Activated T-cell treated with anti-CD3 and anti-CD28 coated beads, Interleukin-2, amount 50 U/mL, for 24 hours (primary cell): ENCODE measurements around the gene TMEM50A.
"Not testable (repeated sequence)": the region's sequence is repeated elsewhere in the genome, so short reads cannot be mapped to it uniquely, and the experiment has no call there.

ENCODE experiments used
- DNase-seq: peaks from one replicate; pipeline ENCODE4 v3.0.0-alpha.2; 2020
- H3K27ac Mint-ChIP-seq: 2 replicates; pipeline ENCODE4 v1.8.0; 2020; ENCODE audit warnings: mild to moderate bottlenecking, mixed read lengths
- H3K27me3 Mint-ChIP-seq: 2 replicates; pipeline ENCODE4 v1.8.0; 2020; ENCODE audit warnings: mixed read lengths
- H3K36me3 Mint-ChIP-seq: 2 replicates; pipeline ENCODE4 v1.8.0; 2020; ENCODE audit warnings: low read depth, mixed read lengths
- H3K4me1 Mint-ChIP-seq: 2 replicates; pipeline ENCODE4 v1.8.0; 2020; ENCODE audit warnings: low read depth, mixed read lengths
- H3K4me3 Mint-ChIP-seq: 2 replicates; pipeline ENCODE4 v1.8.0; 2020; ENCODE audit warnings: mild to moderate bottlenecking, moderate library complexity, mixed read lengths
- H3K9me3 Mint-ChIP-seq: 2 replicates; pipeline ENCODE4 v1.8.0; 2020; ENCODE audit warnings: mixed read lengths

The TMEM50A gene

GRCh38 chr1:25356441-25356840, 18.3 kb downstream of the TMEM50A start:
- peaks cover 33% of the 10 kb centered on the region for H3K4me1 Mint-ChIP-seq
- no peaks in the 10 kb centered on the region for H3K27me3 Mint-ChIP-seq
- peak overlapping the region; percentile 85 for H3K27ac Mint-ChIP-seq
- H3K9me3 Mint-ChIP-seq, result no peaks in the 10 kb centered on the region
- peaks cover 79% of the 10 kb centered on the region for H3K36me3 Mint-ChIP-seq
- DNase-seq, result no peak
- H3K4me3 Mint-ChIP-seq, result no peak overlapping the region

- DNase-seq, result no peak
- peaks cover 35% of the 10 kb centered on the region for H3K4me1 Mint-ChIP-seq
- H3K4me3 Mint-ChIP-seq, result no peak overlapping the region
- no peaks in the 10 kb centered on the region for H3K9me3 Mint-ChIP-seq
- peak overlapping the region; percentile 69 for H3K27ac Mint-ChIP-seq
- peaks cover 79% of the 10 kb centered on the region for H3K36me3 Mint-ChIP-seq
- no peaks in the 10 kb centered on the region for H3K27me3 Mint-ChIP-seq
Measured at GRCh38 chr1:25356848-25357247, 18.7 kb downstream of the TMEM50A start.

GRCh38 chr1:25360596-25361581, 22.8 kb downstream of the TMEM50A start:
- Mint-ChIP-seq H3K4me3 (no peak overlapping the region), H3K4me1 (peaks cover 29% of the 10 kb centered on the region), H3K27ac (peak overlapping the region; percentile 86), H3K36me3 (peaks cover 53% of the 10 kb centered on the region), H3K9me3 (no peaks in the 10 kb centered on the region), H3K27me3 (no peaks in the 10 kb centered on the region)
- no peak for DNase-seq

GRCh38 chr1:25361901-25362300, 23.8 kb downstream of the TMEM50A start:
- no peaks in the 10 kb centered on the region for H3K9me3 Mint-ChIP-seq
- DNase-seq, result no peak
- peaks cover 46% of the 10 kb centered on the region for H3K36me3 Mint-ChIP-seq
- no peaks in the 10 kb centered on the region for H3K27me3 Mint-ChIP-seq
- H3K4me3 Mint-ChIP-seq, result no peak overlapping the region
- H3K4me1 Mint-ChIP-seq, result peaks cover 19% of the 10 kb centered on the region
- peak overlapping the region; percentile 86 for H3K27ac Mint-ChIP-seq

GRCh38 chr1:25362634-25363559, 24.8 kb downstream of the TMEM50A start:
- H3K4me3 Mint-ChIP-seq, H3K27ac Mint-ChIP-seq, H3K9me3 Mint-ChIP-seq, DNase-seq, H3K27me3 Mint-ChIP-seq: not testable (repeated sequence)
- Mint-ChIP-seq H3K36me3 (peaks cover 42% of the 10 kb centered on the region), H3K4me1 (peaks cover 13% of the 10 kb centered on the region)

GRCh38 chr1:25369241-25369640, 31.1 kb downstream of the TMEM50A start:
- H3K4me1 Mint-ChIP-seq, result no peaks in the 10 kb centered on the region
- H3K9me3 Mint-ChIP-seq, result no peaks in the 10 kb centered on the region
- no peaks in the 10 kb centered on the region for H3K27me3 Mint-ChIP-seq
- DNase-seq, result no peak
- no peak overlapping the region for H3K4me3 Mint-ChIP-seq
- H3K27ac Mint-ChIP-seq, result no peak overlapping the region
- H3K36me3 Mint-ChIP-seq, result no peaks in the 10 kb centered on the region

GRCh38 chr1:25369691-25370271, 31.6 kb downstream of the TMEM50A start:
- H3K36me3 Mint-ChIP-seq, H3K4me1 Mint-ChIP-seq, H3K27me3 Mint-ChIP-seq, DNase-seq, H3K4me3 Mint-ChIP-seq, H3K9me3 Mint-ChIP-seq, H3K27ac Mint-ChIP-seq: not testable (repeated sequence)

- not testable (repeated sequence) for H3K36me3 Mint-ChIP-seq, H3K9me3 Mint-ChIP-seq, DNase-seq, H3K4me1 Mint-ChIP-seq, H3K4me3 Mint-ChIP-seq, H3K27me3 Mint-ChIP-seq, H3K27ac Mint-ChIP-seq
Measured at GRCh38 chr1:25371757-25372156, 33.6 kb downstream of the TMEM50A start.

- not testable (repeated sequence) for H3K36me3 Mint-ChIP-seq, DNase-seq, H3K27ac Mint-ChIP-seq, H3K9me3 Mint-ChIP-seq, H3K27me3 Mint-ChIP-seq, H3K4me3 Mint-ChIP-seq, H3K4me1 Mint-ChIP-seq
Measured at GRCh38 chr1:25378367-25378766, 40.2 kb downstream of the TMEM50A start.

- H3K4me3 Mint-ChIP-seq, H3K27me3 Mint-ChIP-seq, DNase-seq, H3K4me1 Mint-ChIP-seq, H3K36me3 Mint-ChIP-seq, H3K27ac Mint-ChIP-seq, H3K9me3 Mint-ChIP-seq: not testable (repeated sequence)
Measured at GRCh38 chr1:25382543-25382942, 44.4 kb downstream of the TMEM50A start.

- DNase-seq, H3K4me1 Mint-ChIP-seq, H3K9me3 Mint-ChIP-seq, H3K27me3 Mint-ChIP-seq, H3K4me3 Mint-ChIP-seq, H3K27ac Mint-ChIP-seq, H3K36me3 Mint-ChIP-seq: not testable (repeated sequence)
Measured at GRCh38 chr1:25383090-25383489, 45.0 kb downstream of the TMEM50A start.

- not testable (repeated sequence) for H3K27me3 Mint-ChIP-seq, H3K4me3 Mint-ChIP-seq, DNase-seq, H3K36me3 Mint-ChIP-seq, H3K4me1 Mint-ChIP-seq, H3K9me3 Mint-ChIP-seq, H3K27ac Mint-ChIP-seq
Measured at GRCh38 chr1:25383875-25384274, 45.7 kb downstream of the TMEM50A start.

- H3K4me3 Mint-ChIP-seq, DNase-seq, H3K36me3 Mint-ChIP-seq, H3K27ac Mint-ChIP-seq, H3K4me1 Mint-ChIP-seq, H3K27me3 Mint-ChIP-seq, H3K9me3 Mint-ChIP-seq: not testable (repeated sequence)
Measured at GRCh38 chr1:25387096-25387495, 49.0 kb downstream of the TMEM50A start.

- DNase-seq, H3K36me3 Mint-ChIP-seq, H3K9me3 Mint-ChIP-seq, H3K27me3 Mint-ChIP-seq, H3K4me3 Mint-ChIP-seq, H3K27ac Mint-ChIP-seq, H3K4me1 Mint-ChIP-seq: not testable (repeated sequence)
Measured at GRCh38 chr1:25388691-25389090, 50.6 kb downstream of the TMEM50A start.
